GM21526 (cell line): ENCODE measurements around the gene PBX4.

Experiments
- ATAC-seq: cut with Tn5 transposase; IDR thresholded peaks from one replicate; pipeline ENCODE4 v1.9.1; 2021; ENCODE audit warnings: moderate library complexity; ENCODE audit not compliant: unreplicated experiment, low FRiP score

PBX4 gene

GRCh38 chr19:19595171-19595701 is 23.3 kb downstream of the PBX4 start:
- ATAC-seq: no peak

DNA sequence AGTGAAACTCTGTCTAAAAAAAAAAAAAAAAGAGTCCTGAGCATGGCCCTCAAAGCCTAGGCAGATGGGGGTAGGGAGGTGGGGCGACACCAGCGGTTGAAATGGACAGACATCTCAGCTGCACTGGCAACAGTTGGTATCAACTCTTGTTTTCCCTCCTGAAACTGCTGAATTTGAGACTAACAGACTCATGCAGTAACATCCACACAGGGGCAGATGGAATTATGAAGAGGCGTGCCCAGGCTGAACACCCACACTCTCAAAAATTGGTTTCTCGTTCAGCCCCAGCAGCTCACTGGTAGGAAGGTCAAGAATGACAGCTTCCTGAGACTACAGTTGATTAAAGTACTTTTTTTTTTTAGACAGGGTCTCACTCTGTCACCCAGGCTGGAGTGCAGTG is 24.1 kb downstream of the PBX4 start:
- ATAC-seq: no peak

GRCh38 chr19:19592690-19593089 is 25.8 kb downstream of the PBX4 start:
- ATAC-seq: no peak

DNA sequence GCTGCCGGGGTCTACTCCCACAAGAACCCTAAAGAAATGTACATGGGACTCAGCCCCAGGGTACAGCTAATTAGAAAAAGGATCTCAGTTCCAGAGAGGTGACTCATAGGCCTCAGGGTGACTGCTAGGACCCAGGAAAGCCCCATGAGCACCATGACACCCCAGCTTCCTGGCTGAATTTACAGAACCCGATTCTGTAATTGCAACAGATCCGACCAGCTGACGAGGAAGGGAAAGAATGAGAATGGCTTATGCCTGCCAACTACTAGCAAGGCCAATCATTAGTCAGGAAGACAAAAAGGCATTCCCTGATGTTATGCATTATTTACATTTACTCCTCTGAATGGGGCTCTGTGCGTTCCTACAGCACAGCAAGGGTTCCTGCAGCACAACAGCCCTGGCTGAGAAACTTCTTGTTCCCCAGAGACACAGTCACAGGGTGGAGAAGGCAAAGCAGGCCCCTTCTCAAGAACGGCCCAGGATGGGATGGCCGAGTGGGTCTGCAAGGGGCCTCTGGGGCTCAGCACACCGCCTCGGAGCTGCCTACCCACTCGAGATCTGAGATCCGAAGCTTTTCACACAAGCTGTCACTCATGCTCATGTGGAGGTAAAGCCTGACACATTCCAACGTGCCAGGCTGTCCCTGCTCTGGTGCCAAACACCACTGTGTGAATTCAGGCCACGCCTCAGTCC is 27.2 kb downstream of the PBX4 start:
- ATAC-seq: no peak

DNA sequence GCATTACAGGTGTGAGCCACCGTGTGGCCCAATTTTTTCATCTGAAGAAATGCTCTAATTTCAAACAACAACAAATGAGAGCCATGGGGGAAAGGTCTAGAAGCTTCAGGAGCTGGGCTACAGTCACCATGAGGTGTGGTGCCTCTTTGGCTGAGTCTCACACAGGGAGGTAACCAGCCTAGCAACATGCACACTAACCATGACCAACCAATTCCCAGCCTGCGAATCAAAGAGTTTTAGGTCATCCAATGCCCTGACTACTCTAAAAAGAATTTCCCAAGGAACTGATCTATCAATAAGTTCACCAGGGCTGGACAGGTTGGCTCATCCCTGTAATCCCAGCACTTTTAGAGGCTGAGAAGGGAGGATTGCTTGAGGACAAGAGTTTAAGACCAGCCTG is 29.9 kb downstream of the PBX4 start:
- ATAC-seq: no peak

GRCh38 chr19:19587771-19588170 is 30.7 kb downstream of the PBX4 start:
- ATAC-seq: no peak

DNA sequence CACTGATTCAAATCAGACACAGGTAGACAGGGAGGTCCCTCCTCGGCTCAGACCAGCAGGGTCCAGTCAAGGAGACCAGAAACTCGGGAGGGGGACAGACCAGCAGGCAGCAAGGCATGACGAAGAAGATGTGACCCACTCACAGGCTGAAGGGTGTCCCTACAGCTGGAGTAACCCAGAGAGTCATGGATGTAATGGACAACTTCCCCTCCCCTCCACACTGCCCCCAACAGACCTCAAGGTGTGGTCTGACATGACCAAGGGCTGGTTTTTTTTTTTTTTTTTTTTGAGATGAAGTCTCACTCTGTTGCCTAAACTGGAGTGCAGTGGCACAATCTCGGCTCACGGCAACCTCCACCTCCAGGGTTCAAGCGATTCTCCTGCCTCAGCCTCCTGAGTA is 34.1 kb downstream of the PBX4 start:
- ATAC-seq: no peak

DNA sequence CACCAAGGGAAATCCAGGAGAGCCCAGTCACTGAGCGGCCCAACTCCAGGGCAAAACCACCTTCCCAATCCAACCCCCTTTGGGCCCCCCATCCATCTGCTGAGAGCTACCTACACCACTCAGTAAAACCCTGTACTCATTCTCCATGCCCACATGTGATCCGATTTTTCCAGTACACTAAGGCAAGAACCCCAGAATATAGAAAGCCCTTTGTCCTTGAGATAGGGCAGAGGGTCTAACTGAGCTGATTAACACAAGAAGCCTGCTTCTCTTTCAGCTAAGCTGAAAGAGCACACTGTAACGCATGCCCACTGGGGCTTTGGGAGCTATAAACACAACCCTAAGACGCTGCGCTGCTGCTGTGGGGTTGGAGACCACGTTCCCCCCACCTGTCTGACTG is 36.0 kb downstream of the PBX4 start:
- no peak for ATAC-seq

- ATAC-seq: no peak
These were observed 37.1 kb downstream of the PBX4 start for GRCh38 chr19:19581391-19581790.

DNA sequence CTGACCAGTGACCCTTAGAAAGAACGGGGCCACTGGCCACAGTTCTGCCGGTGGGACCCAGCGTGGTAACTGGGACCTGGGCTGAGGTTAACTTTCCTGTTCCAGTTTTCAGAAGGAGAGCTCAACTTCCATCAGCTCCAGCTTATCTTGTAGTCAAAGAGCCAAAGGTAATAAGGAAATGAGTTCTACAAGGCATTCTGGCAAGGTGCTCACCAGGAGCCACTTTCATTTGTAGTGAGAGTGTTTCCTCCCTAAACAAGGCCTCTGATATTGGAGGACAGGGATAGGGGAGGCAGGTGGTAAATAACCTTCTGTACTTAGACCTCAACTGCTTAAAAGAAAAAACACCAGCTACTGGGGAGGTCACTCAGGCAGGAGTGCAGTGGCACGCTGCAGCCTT is 38.1 kb downstream of the PBX4 start:
- ATAC-seq: no peak

GRCh38 chr19:19579533-19580361 is 38.7 kb downstream of the PBX4 start:
- ATAC-seq: no peak

DNA sequence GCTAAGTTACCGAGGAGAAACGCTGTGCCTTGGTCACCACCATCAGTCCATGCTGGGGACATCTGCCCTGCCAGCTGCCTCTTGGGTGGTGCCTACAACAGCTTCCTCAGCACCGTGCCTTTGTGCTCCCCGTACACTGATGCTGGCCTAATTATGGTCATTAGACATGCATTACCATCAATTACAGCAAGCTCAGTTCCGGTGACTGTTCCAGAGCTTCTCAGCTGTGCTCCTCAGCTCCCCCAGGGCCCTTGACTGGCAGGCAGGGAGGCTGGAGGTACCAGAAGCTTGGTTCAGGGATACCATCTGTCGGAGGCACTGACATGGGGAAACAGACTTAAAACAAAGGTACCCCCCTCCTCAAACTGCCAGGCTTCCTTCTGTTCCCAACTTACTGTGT is 40.2 kb downstream of the PBX4 start:
- ATAC-seq: no peak

- ATAC-seq: no peak
These were observed 43.1 kb downstream of the PBX4 start for GRCh38 chr19:19575411-19575810.

DNA sequence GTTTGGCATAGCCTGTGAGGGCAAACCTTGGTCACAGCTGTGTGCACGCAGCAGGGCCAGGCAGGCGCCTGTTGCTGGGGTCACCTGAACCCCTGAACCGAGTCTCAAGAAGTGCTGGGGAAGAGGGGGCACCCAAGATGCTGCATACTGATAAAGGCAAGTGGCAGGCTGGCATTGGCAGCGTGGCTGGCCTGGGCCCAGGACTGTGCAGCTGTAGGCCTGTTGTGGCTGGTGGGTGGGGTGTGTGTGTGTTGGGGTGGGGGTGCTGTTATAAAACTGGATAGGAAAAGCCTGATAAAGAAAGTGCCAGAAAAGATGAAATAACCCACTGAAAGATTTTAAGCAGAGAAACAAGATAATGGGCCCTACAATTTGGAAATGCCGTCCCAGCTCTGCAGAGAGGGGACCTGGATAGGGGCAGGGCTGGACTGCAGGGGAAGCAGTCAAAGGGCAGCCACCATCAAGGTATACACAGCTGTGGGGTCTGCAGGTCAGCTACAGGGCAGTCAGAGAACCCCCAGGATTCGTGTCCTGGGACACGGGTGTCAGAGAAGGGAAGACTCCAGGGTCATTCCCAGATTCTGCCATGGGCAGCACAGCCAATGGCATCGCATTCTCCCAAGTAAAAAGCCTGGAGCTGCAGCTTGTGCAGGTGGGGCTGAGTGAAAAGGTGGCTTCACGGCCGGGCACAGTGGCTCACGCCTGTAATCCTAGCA is 47.3 kb downstream of the PBX4 start:
- no peak for ATAC-seq

DNA sequence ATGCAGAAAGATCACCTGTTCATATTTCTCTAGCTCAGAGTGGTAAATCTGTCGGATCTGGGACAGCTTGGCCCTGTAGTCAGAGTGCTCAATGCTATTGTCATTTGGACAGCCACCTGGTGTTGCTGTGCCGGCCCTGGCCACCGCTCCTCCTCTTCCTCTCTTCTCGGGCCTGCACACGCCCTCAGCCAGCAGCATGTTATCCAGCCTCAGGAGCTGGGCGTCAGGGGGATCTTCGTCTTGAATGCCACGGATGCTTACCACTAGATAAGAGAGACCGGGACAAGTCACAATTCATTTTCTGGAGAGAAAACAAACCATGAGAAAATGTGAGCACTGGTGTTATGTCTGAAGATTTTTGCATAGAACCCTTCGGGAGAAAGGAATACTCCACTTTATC is 47.9 kb downstream of the PBX4 start:
- ATAC-seq: no peak

DNA sequence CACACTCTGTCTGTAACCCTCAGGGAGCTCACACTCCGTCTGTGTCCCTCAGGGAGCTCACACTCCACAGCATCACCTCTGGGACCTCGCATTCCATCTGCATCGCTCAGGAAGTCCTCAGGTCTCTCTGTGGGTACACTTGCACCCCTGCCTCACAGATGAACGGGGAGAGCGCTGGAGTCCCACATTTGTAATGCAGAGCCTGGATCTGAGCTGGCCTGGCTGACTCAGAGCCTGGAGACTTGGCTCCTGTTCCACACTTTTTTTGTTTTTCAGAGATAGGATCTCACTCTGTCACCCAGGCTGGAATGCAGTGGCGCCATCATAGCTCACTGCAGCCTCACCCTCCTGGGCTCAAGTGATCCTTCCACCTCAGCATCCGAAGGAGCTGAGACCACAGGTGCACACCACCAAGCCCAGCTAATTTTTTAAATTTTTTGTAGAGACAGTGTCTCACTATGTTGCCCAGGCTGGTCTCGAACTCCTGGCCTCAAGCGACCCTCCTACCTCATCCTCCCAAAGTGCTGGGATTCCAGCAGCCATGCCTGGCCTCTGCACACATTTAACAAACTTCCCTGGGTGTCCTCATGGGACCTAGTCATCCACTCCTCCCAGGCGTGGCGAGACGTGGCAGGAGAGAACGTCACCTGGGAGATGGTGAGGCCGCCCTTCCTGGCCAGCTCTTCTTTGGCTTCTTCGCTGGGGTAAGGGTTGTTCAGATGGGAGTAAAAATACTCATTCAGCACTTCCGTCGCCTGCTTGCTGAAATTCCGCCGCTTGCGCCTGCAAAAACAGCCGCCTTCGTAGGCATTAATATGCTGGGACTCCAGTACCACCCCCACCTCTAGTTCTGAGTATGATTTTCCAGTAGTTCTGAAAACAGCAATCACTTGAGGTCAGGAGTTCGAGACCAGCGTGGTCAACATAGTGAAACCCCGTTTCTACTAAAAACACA is 49.4 kb downstream of the PBX4 start:
- ATAC-seq: no peak

GRCh38 chr19:19567391-19567790 is 51.1 kb downstream of the PBX4 start:
- no peak for ATAC-seq

DNA sequence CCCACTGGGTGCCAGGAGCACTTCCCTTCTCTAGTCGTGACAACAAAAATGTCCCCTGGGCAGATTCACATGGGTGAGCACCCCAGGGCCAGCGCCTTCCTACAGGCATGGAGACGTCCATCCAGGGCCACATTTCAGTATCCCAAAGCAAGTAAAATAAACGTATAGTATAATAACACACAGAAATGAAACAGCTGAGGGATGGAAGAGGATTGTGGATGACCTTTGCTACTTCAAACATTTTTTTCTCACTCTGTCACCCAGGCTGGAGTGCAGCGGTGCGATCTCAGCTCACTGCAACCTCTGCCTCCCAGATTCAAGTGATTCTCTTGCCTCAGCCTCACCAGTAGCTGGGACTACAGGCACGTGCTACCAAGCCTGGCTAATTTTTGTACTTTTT is 52.2 kb downstream of the PBX4 start:
- no peak for ATAC-seq

DNA sequence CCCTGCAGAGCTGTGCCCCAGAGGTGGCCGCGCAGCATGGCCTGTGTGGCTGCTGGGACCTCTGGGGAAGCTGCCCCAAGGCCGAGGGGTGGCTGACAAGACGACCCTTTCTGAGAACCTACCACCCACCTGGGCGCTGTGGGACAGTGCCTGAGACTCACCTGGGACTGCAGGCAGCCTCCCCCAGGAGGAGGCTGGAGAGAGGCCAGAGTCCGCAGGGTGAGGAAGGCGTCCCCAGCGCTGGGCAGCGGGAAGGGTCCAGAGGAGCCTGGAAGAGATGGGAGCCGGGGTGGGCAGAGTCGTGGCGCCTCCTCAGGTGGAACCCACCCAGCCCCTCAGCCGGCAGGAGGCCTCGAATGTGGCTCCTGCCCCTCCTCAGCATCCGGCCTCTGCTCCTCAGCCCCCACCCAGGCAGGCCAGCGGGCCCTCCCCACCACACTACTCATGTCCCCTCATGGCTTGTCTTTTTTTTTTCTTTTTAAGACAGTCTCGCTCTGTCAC is 55.1 kb downstream of the PBX4 start:
- no peak for ATAC-seq
